HUES6 (cell line): ENCODE results near the gene OR2T2.
"Not testable (repeated sequence)": the region's sequence is repeated elsewhere in the genome, so short reads cannot be mapped to it uniquely, and the experiment has no call there.

ENCODE experiments used
- H3K27ac ChIP-seq: 2 replicates; pipeline ENCODE4 v1.7.0; 2013; ENCODE audit warnings: low read depth, mild to moderate bottlenecking, low read length, inconsistent platforms
- H3K27me3 ChIP-seq: 2 replicates; pipeline ENCODE4 v1.6.1; 2013; ENCODE audit warnings: low read length; ENCODE audit not compliant: control insufficient read depth, insufficient read depth
- H3K36me3 ChIP-seq: 2 replicates; pipeline ENCODE4 v1.6.1; 2013; ENCODE audit warnings: low read length; ENCODE audit not compliant: control insufficient read depth, insufficient read depth
- H3K4me1 ChIP-seq: 2 replicates; pipeline ENCODE4 v1.6.1; 2013; ENCODE audit warnings: low read length; ENCODE audit not compliant: control insufficient read depth, insufficient read depth
- H3K4me3 ChIP-seq: 2 replicates; pipeline ENCODE4 v1.5.1; 2013; ENCODE audit warnings: low read depth, low read length
- H3K9ac ChIP-seq: one replicate; pipeline ENCODE4 v1.6.1; 2013; ENCODE audit warnings: mild to moderate bottlenecking, low read length
- H3K9me3 ChIP-seq: 2 replicates; pipeline ENCODE4 v1.6.1; 2013; ENCODE audit warnings: low read depth, low read length; ENCODE audit not compliant: control insufficient read depth, insufficient read depth

The OR2T2 gene, protein sequence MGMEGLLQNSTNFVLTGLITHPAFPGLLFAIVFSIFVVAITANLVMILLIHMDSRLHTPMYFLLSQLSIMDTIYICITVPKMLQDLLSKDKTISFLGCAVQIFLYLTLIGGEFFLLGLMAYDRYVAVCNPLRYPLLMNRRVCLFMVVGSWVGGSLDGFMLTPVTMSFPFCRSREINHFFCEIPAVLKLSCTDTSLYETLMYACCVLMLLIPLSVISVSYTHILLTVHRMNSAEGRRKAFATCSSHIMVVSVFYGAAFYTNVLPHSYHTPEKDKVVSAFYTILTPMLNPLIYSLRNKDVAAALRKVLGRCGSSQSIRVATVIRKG

DNA sequence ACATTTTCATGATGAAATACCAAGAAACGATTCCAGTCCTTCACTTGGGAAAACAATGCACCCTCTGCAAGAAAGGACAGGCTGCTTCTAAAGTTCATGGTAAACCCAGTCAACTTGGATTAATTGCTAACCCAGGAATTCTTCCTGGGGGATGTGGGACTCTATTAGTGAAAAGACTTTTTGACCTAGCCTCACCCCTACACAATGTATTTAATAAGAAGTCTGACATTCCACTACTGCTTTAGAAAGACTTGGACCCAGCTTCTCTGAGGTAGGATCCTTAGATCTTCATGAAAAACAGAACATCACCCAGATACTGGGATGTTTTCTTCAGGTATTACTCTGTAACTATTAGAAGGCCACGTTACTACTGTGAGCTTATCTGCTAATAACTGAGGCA is at the start of gene OR2T2:
OR2T2 (plus strand) TSS at position 239 of the 400 bp plus-strand sequence. CDS start 7,161 bp downstream, outside the sequence.
- H3K9ac ChIP-seq, H3K27me3 ChIP-seq, H3K27ac ChIP-seq, H3K4me3 ChIP-seq, H3K9me3 ChIP-seq, H3K4me1 ChIP-seq, H3K36me3 ChIP-seq: not testable (repeated sequence)

DNA sequence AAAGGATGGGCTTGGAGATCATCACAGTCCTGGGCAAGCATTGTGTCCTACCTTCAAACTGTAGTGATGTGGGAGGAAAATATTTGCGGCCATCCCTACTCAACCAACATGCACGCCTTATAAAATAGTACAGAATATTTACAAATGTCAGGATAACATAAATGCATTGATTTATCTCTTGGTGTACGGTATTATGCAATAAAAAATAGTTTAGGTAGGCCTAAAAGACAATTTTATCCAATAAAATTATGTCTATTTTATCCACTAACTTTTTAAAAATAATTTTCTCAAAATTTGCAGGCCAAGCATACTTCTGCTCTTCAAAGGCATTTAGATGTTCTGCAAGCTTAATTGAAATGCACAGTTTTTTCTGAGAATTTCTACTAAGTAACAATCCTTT is 42.7 kb upstream of the OR2T2 start, which contains the start of gene OR2T1:
OR2T1 (plus strand) TSS at position 301 of the 400 bp plus-strand sequence. CDS start 3,100 bp downstream, outside the sequence.
- Histone ChIP-seq H3K9me3 (peaks cover 58% of the 10 kb centered on the region; the same call in 1 of the 2 replicates), H3K4me3 (no peak within 1 kb of the TSS), H3K4me1 (no peaks in the 10 kb centered on the region), H3K27me3 (no peaks in the 10 kb centered on the region), H3K9ac (no peak within 1 kb of the TSS), H3K36me3 (no peaks in the 10 kb centered on the region), H3K27ac (no peak within 1 kb of the TSS)

DNA sequence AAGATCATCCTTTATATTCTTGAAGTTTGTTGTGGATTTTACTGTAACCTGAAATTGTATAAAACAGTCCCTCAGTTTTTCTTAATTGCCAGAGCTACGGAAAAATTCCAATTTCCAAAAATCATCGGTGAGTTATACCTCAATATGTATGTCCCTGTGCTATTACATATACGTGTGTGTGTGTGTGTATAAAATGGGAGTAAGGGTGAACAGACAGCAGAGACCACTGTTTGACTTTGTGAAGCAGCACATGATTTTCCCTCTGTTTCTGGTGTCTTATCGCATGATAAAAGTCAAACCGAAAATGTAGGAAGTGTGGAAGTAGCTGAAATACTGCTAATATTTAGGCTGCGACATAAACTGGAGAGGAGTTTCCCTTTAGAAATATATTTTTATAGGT is 41.4 kb upstream of the OR2T2 start:
- Histone ChIP-seq H3K4me1 (no peaks in the 10 kb centered on the region), H3K9ac (no peak overlapping the region), H3K36me3 (no peaks in the 10 kb centered on the region), H3K4me3 (no peak overlapping the region), H3K27ac (no peak overlapping the region), H3K9me3 (peaks cover 58% of the 10 kb centered on the region; the same call in 1 of the 2 replicates), H3K27me3 (no peaks in the 10 kb centered on the region)

DNA sequence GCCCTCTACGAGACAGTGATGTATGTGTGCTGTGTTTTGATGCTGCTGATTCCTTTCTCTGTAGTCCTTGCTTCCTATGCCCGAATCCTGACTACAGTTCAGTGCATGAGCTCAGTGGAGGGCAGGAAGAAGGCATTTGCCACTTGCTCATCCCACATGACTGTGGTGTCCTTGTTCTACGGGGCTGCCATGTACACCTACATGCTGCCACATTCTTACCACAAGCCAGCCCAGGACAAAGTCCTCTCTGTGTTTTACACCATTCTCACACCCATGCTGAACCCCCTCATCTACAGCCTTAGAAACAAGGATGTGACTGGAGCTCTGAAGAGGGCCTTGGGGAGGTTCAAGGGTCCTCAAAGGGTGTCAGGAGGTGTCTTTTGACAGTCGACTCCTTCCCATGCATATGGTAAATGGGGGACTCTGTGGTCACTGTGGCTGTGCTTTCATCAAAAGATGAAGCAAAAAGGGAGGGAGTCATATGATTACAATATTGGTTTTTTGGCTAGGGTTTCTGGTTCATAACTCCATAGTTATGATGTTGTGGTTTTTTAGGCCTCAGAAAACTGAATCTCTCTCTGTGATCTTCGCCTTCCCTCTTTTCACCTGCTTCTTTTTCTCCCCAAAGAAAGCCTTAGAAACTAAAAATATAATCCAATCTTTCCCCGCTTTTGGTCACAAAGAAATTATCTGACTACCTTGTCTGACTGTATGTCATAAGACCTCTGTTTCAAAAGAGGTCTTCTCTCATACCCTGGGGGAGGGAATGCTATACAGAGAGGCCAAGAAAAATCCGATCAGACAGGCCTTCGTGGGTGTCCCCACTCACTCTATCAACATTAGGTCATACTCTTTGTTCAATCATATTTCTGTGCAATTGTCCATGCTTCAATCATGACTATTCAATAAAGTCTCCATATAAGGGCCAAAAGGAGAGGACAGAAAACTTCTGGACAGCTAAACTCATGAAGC is 38.4 kb upstream of the OR2T2 start:
- no peaks in the 10 kb centered on the region for H3K4me1 ChIP-seq
- H3K36me3 ChIP-seq, result no peaks in the 10 kb centered on the region
- H3K9ac ChIP-seq, result no peak overlapping the region
- peaks cover 71% of the 10 kb centered on the region; the same call in 1 of the 2 replicates for H3K9me3 ChIP-seq
- H3K27me3 ChIP-seq, result no peaks in the 10 kb centered on the region
- no peak overlapping the region for H3K4me3 ChIP-seq
- H3K27ac ChIP-seq, result no peak overlapping the region

DNA sequence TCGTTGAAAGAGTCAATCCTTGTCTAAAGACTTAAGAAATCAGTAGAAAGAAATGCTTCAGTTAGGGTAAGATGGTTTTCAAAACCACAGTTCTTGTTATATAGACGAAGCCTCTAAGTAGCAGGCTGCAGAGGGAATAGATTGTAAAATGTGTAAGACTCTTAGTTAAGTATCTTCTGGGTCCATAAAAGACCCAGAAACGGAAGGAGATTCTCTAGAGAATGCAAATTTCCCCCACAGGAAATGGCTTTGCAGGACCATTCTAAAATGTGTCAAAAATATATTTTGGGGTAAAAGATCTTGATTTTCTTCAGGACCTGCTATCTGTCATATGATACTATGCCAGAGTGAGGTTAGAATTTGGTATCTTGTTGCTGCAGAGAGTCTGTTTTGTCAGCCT is 29.2 kb upstream of the OR2T2 start:
- H3K27me3 ChIP-seq, result no peaks in the 10 kb centered on the region
- H3K4me3 ChIP-seq, result no peak overlapping the region
- H3K9me3 ChIP-seq, result peaks cover 62% of the 10 kb centered on the region
- no peaks in the 10 kb centered on the region for H3K36me3 ChIP-seq
- no peak overlapping the region for H3K9ac ChIP-seq
- no peaks in the 10 kb centered on the region for H3K4me1 ChIP-seq
- H3K27ac ChIP-seq, result no peak overlapping the region

DNA sequence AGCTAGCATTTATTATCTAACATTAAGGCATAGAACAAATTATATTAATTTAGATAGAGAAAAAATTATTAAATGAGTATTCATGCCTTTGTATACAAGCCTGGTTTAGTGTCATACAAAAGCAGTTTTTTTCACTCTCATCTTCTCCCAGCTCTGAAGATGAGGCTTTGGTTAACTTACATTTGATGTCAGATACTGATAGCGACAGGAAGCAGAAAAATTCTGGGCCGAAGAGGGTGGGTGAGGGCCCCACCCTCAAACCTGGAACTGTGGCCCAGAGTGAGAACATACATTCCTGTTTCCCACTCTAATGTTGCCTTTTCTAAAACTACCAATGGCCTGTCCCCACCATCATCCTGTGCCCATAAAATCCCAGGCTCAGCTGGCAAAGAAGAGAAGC is 27.6 kb upstream of the OR2T2 start:
- Histone ChIP-seq H3K9me3 (peaks cover 51% of the 10 kb centered on the region), H3K4me1 (no peaks in the 10 kb centered on the region), H3K9ac (no peak overlapping the region), H3K27me3 (no peaks in the 10 kb centered on the region), H3K36me3 (no peaks in the 10 kb centered on the region), H3K27ac (no peak overlapping the region), H3K4me3 (no peak overlapping the region)

DNA sequence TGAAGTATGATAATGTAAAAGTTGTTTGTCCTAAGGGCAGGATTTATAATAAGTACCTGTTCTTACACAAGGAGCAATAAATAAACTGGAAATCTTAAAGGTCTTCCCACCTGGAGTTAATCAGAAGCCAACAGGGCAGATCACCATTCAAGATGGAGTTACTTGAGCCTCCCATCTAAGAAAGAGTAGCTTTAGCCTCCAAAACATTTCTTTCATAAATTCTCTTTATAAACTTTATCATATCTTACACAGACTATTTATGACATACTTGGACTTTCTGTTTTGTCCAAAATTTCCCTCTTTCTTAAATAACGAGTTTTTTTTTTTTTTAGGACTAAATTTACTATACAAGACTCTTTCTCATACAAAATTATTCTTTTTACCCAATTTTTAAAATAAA is 24.1 kb upstream of the OR2T2 start:
- Histone ChIP-seq H3K4me1 (no peaks in the 10 kb centered on the region), H3K4me3 (no peak overlapping the region), H3K27ac (no peak overlapping the region), H3K9me3 (peaks cover 53% of the 10 kb centered on the region), H3K9ac (no peak overlapping the region), H3K36me3 (no peaks in the 10 kb centered on the region), H3K27me3 (no peaks in the 10 kb centered on the region)

DNA sequence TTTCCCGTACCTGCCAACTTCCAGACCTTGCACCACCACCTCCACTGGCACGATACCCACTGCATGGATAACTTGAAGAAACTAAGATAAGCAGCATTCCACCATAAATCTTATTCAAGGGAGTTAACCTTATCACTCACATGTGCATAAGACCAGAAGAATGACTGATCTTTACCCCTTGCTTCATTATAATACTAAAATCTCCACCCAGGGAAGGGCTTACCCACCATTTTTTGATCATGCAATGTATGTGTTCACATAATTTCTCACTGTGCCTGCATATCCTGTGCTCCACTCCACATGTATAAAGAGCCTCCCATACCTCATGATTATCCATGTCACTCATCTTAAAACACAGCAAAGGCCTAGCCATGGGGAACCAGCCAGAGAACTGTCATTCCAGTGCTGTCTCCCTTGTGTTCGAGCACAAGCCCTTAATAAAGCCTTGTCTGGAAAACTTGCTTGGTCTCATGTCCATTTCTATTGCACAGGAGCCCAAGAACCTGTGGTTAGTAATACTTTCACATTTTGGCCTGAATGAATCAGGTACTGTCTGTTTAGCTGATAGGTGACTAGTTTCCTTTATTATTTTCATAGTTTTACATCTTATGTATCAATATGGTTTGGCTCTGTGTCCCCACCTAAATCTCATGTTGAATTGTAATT is 17.8 kb upstream of the OR2T2 start:
- not testable (repeated sequence) for H3K27me3 ChIP-seq, H3K4me3 ChIP-seq, H3K27ac ChIP-seq, H3K36me3 ChIP-seq, H3K9ac ChIP-seq, H3K4me1 ChIP-seq
- peaks cover 36% of the 10 kb centered on the region for H3K9me3 ChIP-seq

DNA sequence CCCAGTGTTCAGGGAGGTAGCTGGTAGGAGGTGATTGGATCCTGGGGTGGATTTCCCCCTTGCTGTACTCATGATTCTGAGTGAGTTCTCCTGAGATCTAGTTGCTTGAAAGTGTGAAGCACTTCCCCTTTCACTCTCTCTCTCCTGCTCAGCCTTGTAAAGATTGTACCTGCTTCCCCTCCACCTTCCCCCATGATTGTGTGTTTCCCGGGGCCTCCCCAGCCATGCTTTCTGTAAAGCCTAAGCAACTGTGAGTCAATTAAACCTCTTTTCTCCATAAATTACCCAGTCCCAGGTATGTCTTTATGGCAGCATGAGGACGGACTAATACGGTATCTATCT is 17.3 kb upstream of the OR2T2 start:
- not testable (repeated sequence) for H3K27ac ChIP-seq, H3K4me1 ChIP-seq, H3K27me3 ChIP-seq, H3K9ac ChIP-seq, H3K36me3 ChIP-seq, H3K4me3 ChIP-seq
- peaks cover 31% of the 10 kb centered on the region for H3K9me3 ChIP-seq

DNA sequence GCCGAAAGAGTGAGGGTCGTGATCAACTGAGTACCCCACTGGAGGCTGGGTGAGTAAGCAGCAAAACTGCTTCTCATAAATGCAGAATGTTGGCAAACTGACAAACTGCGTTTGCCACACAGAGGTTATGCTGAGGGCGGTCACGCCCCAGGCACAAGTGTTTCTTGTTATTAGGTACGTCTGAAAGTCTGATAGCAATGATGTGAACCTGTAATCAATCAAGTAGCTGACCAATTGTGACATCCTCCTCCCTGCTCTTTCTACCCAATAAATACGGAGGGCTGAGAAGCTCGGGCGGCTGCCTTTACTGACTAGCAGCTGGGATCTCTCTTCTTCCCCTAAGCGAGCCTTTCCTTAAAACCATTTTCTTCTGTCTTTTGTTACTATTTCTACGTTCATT is 13.8 kb upstream of the OR2T2 start:
- H3K4me3 ChIP-seq, H3K27me3 ChIP-seq, H3K36me3 ChIP-seq, H3K9ac ChIP-seq, H3K4me1 ChIP-seq, H3K27ac ChIP-seq: not testable (repeated sequence)
- peaks cover 20% of the 10 kb centered on the region; the same call in 1 of the 2 replicates for H3K9me3 ChIP-seq

DNA sequence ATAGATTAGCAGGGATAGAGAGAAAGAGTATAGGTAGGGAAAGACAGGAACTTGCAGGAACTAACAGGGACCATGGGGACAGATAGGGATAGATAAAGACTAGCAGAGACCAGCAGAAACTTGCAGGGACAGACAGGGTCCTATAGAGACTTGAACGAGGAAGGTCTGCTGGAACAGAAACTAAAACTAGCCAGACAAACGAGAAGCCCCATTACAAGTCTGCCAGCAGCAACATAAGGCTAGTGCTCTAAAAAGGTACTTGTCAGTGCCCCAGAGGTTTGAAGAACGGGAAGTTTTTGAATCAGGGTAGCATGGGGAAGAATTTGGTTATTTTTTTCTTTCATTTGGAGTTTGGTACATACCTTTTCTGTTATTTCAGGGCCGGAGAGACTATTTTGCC is 13.2 kb upstream of the OR2T2 start:
- H3K9ac ChIP-seq, H3K27me3 ChIP-seq, H3K27ac ChIP-seq, H3K36me3 ChIP-seq, H3K4me3 ChIP-seq, H3K4me1 ChIP-seq: not testable (repeated sequence)
- peaks cover 15% of the 10 kb centered on the region; the same call in 1 of the 2 replicates for H3K9me3 ChIP-seq
